ENCODE measurements around the gene KRT4.
"Not testable (repeated sequence)": the region's sequence is repeated elsewhere in the genome, so short reads cannot be mapped to it uniquely, and the experiment has no call there.

Gene KRT4

GRCh38 chr12:52771088-52771487 lies 42.8 kb downstream of the KRT4 start:
- no peak for DNase-seq

GRCh38 chr12:52769946-52770345 lies 44.0 kb downstream of the KRT4 start:
- no peak for DNase-seq

- no peak for DNase-seq
These were observed 44.6 kb downstream of the KRT4 start for GRCh38 chr12:52769354-52769753.

- DNase-seq: no peak
These were observed 45.3 kb downstream of the KRT4 start for GRCh38 chr12:52768479-52769200.

GRCh38 chr12:52767427-52767826 lies 46.5 kb downstream of the KRT4 start:
- DNase-seq: no peak

- no peak for DNase-seq
These were observed 46.9 kb downstream of the KRT4 start for GRCh38 chr12:52767020-52767379.

- DNase-seq: no peak
These were observed 47.4 kb downstream of the KRT4 start for GRCh38 chr12:52766351-52767019.

GRCh38 chr12:52765702-52766101 lies 48.2 kb downstream of the KRT4 start:
- DNase-seq: no peak

- DNase-seq: no peak
These were observed 49.9 kb downstream of the KRT4 start for GRCh38 chr12:52763991-52764390.

GRCh38 chr12:52763036-52763659 lies 50.8 kb downstream of the KRT4 start:
- DNase-seq: no peak

GRCh38 chr12:52761802-52762201 lies 52.1 kb downstream of the KRT4 start:
- no peak for DNase-seq

GRCh38 chr12:52761218-52761617 lies 52.7 kb downstream of the KRT4 start:
- not testable (repeated sequence) for DNase-seq

- no peak for DNase-seq
These were observed 53.3 kb downstream of the KRT4 start for GRCh38 chr12:52760623-52761022.

- DNase-seq: no peak
These were observed 54.2 kb downstream of the KRT4 start for GRCh38 chr12:52759695-52760094.

- DNase-seq: no peak
These were observed 54.7 kb downstream of the KRT4 start for GRCh38 chr12:52759218-52759617.

- DNase-seq: no peak
These were observed 56.3 kb downstream of the KRT4 start for GRCh38 chr12:52757449-52758176.

All from CD4-positive, alpha-beta T cell treated with Interferon alpha-2 for 1 hour (primary cell).